Esophagus mucosa (tissue), 1 donor: Measurements from ENCODE around the gene SLC5A11. TPM values are rescaled to one million over a fixed set of nuclear protein-coding genes. Genes with fewer than 3 reads are reported as not detected.

Source experiments
- ATAC-seq: fragments of 200-7000 bp; cut with Tn5 transposase; one replicate; pipeline ENCODE4 v1.9.1; 2020
- total RNA-seq: library from RNA; stranded (reverse); gene quantifications from one replicate; pipeline ENCODE4 v1.2.4, GENCODE V29; 2023
- donor health status: DM: yes; HTN: yes; CAD: no.

Gene SLC5A11
- total RNA-seq, 1 donor from 2014 or later = not detected

DNA sequence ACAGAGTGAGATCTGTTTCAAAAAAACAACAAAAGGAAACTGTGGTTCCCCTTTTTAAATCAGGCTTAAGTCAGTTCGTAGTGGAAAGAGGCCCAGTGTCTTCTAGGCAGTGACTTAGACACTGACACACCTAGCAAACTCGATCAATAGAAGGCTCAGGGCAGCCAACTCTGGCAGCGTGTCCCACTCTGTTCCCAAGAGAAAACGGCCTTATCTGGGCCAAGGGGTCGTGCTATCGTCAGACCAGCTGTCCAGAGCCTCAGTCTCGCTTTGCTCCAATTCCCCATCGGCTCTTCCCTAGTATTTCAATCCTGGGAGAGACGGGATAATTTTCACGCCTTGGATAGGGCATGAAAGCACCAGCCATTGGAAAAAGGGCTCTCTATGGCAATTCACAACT lies 72.9 kb downstream of the SLC5A11 start:
- no peak for ATAC-seq

GRCh38 chr16:24919536-24919935 lies 73.8 kb downstream of the SLC5A11 start:
- no peak for ATAC-seq

- ATAC-seq = no peak
Observed at GRCh38 chr16:24920568-24920967, 74.8 kb downstream of the SLC5A11 start.

DNA sequence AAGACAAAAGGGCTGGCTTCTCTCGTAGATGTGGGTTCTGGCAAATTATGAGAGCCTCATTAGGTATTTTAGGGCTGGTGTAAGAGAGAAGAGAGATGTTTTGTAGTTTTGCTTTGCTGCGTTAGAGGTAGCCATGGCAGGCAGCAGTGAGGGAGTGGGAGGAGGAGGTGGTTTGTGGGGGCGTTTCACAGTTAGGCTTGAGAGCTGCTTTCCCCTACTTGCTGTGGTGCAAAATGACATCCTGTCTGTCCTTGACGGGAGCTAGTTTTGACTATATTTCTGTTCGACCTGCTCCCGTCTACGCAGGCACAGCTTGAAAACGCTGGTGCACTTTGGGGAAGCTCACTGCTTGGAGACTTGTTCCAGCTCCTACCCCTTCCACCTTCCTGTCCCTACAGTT lies 75.5 kb downstream of the SLC5A11 start:
- no peak for ATAC-seq

DNA sequence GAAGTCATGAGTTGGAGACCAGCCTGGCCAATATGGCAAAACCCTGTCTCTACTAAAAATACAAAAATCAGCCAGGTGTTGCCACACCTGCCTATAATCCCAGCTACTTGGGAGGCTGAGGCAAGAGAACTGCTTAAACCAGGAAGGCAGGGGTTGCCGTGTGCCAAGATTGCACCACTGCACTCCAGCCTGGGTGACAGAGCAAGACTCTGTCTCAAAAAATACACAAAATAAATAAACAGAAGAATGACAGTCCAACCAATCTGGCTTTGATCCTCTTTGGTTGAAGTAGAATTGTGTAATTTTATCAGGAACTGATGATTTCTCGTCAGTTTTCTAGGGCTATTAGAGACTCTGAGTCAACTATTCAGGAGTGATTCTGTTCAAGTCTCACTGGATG lies 79.4 kb downstream of the SLC5A11 start:
- ATAC-seq = no peak

DNA sequence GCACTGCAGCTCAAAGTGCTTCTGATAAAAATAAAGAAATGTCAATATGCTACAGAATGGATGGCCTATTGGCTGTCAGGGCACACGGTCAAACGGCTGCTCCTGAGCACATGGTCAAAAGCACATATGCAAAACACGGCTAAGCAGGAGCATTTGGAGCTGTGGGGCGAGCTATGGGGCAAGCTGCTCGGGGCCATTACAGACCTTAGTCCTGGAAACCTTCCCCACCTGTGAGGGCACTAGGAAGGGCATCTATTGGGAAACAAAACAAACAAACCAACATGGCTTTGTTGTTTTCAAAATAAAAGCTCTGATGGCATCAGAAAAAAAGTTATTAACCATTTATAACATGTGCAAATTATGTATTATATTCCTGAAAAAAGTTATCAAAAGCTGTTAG lies 83.6 kb downstream of the SLC5A11 start:
- no peak for ATAC-seq

DNA sequence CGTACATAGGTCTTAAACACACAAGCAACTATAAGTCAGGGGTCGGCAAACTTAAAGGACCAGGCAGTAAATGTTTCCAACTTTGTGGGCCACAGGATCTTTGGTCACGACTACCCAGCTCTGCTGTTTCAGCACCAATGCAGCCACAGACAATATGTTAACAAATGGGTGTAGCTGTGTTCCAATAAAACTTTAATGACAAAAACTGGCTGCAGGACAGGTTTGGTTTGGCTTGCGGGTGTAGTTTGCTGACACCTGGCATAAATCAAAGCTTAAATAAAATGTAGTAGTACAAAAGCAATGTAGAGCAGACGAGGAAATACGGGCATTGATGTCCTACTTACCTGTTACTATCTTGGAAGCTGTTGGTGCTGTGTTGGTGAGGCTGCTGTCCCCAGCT lies 84.7 kb downstream of the SLC5A11 start:
- peak; percentile 15 for ATAC-seq

DNA sequence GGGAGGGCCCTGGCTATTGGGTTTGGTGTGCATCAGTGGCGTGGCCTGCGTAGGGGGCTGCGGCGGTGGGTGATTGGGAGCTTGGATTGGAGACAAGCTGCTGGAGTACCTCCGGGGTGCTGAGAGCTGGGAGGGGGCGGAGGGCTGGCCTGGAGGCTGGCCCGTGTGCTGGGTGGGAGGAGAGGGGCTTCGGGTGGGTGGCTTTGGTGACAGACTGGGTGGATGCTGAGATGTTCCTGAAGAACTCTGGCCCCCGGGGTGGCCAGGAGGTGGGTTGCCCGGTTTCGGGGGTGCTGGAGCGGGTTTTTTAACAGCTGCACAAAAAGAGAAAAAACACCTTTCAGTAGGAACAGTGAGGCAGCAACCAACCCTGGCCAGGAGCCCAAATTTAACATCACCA lies 85.3 kb downstream of the SLC5A11 start:
- ATAC-seq = no peak

DNA sequence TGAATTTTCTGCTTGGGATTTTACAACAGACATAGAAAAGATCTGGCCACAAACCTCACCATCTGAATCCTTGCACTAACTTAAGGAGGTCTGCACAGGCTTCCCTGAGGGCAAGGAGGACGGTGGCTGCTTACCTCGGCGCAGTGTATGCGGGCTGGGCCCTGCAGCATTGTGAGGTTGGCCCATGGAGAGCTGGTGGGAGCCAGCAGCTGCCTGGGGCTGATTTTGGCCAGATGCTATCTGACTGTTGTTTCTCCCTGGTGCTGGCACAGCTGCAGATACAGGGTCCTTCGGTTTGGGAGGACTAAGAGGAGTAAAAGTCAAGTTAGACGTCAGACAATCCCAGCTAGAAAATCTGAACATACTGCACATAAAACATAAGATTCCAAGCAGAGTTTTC lies 89.6 kb downstream of the SLC5A11 start:
- no peak for ATAC-seq

GRCh38 chr16:24936151-24936550 lies 90.4 kb downstream of the SLC5A11 start:
- no peak for ATAC-seq

GRCh38 chr16:24939224-24939623 lies 93.5 kb downstream of the SLC5A11 start:
- ATAC-seq = no peak

GRCh38 chr16:24939738-24940137 lies 94.0 kb downstream of the SLC5A11 start:
- ATAC-seq = no peak

DNA sequence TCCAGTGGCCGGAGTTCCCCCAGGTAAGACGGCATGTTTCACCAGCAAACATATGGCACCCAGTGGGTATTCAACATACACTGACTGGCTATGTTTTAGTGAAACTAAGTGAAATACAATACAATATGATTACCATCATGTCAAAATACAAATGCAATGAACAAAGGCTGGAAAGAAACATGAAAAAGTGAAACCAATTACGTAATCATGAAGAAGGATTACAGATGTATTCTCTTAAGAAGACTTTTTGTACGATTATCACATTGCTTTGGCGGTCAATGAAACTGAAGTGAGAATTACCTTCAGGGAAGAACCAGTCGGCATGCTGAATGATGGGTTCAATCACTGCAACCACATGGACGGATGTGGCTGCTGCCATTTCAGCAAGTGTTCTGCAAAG lies 97.7 kb downstream of the SLC5A11 start:
- ATAC-seq = no peak

GRCh38 chr16:24944206-24944605 lies 98.4 kb downstream of the SLC5A11 start:
- ATAC-seq = no peak

DNA sequence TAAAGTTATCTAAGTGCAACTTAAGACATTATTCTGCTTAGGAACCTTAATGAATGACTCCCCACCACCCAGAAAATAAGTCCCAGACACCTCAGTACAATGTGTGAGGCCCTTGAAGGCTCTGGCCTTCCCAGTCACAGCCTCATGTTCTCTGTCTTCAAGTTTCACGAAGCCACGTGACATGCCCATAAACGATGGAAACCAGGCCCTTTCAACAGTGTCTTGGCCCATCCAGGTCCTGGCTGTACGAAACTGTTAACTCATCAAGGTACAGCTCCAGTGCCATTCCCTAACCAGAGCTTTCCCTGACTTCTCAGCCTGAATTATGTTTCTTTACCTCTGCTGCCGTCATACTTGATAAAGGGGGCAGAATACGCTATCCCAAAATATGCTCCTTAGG lies 100.4 kb downstream of the SLC5A11 start:
- no peak for ATAC-seq

GRCh38 chr16:24950275-24950674 lies 104.5 kb downstream of the SLC5A11 start:
- no peak for ATAC-seq

GRCh38 chr16:24953306-24953705 lies 107.5 kb downstream of the SLC5A11 start:
- no peak for ATAC-seq

DNA sequence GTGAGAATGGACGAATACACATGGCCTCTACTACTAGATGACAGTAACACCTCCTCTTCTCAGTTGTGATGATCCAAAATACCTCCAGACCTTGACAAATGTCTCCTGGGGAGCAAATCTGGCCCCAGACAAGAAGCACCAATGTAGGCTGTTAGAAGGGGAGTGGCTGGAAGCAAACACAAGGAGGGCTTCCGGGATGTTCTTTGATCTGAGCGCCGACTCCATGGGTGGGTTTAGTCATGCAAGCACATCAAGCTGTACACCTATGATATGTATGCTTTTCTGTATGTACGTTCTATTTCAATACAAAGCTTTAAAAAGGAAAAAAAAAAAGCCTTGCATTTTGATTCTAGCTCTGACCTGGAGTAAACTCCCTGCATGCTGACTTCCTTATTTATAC lies 108.0 kb downstream of the SLC5A11 start:
- no peak for ATAC-seq

DNA sequence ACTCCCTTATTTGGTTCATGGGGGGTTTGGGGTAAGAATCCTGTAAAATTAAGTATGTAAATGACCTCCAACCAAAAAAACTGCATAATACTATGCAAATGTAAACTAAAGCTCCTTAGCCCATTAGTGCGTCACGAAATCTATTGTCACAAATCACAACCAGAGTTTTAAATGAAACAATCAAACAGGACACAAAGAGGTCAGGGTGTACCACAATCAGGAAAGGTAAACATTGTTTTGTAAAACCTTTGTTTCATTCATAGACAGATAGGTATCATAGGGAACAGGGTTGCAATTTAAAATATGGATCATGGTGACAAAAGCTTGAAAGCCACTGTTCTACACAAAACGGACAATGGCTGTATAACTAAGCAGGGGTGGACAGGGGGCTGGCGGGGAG lies 108.4 kb downstream of the SLC5A11 start:
- ATAC-seq = no peak

DNA sequence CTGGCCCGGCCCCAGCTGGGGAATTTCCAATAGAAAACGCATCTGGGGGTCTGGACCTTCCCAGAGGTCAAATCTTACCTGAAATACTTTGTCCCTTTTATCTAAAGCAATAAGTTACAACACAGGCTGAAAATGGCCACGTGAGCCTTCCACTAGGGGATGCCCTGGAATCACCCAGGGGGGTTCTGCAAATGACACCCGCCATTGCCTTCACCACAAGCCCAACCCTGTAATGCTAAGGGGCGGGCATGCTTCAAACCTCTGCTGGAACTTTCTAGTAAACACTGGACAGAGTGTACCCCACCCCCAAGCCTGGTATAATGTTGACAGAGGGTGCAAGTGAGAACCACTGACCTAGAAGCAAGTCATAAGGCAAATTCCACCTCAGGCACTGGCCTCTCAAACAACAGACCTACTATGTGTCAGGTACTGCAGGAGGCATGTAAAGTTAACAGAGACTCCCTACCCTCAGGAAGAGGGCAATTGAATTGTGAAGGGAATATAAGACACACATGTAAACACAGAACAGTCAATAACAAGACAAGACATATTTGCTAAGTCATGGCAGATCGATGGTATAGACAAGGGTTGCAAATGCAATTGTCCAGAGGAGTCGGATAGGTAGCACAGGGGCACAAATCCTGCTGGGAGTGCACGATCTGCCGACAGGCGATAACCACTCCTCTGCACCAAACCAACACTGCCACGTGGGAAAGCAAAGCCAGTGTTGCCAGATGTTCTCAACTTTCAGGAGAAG lies 110.4 kb downstream of the SLC5A11 start:
- no peak for ATAC-seq

DNA sequence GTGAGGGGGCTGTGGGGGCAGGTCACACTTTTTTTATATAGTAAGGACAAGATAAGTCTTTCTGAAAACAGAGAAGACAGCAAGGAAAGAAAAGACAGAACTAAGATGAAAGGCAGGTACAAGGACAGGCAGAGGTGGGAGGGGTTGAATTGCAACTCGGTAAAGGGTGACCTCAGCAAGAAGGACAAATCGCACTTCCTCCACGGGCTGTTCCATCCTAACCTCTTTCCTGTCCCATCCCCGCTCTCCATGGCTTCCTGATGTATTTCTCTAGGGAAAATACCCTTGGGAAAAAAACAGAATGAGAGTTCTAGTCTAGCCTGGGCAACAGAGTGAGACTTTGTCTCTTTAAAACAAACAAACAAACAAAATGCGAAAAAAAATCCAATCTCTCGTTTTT lies 112.1 kb downstream of the SLC5A11 start:
- no peak for ATAC-seq
